HG02763 (cell line): ENCODE data around the gene CMKLR1.

Experiments
- ATAC-seq: cut with Tn5 transposase; IDR thresholded peaks from one replicate; pipeline ENCODE4 v1.9.1; 2021; ENCODE audit warnings: mild to moderate bottlenecking, moderate library complexity; ENCODE audit not compliant: unreplicated experiment

The CMKLR1 gene

GRCh38 chr12:108238474-108238873 is 100.6 kb downstream of the CMKLR1 start:
- ATAC-seq: no peak
